K562 (cell line): ENCODE results near the gene SPINK4. TPM values are rescaled to one million over a fixed set of nuclear protein-coding genes. Genes with fewer than 3 reads are reported as not detected.

ENCODE experiments used
- ARHGAP35 ChIP-seq: fragments of 450-650 bp; IDR thresholded peaks from 2 replicates; pipeline ENCODE4 v1.6.1; 2018; ENCODE audit not compliant: partially characterized antibody
- CBFA2T3 ChIP-seq: fragments of 450-650 bp; IDR thresholded peaks from 2 replicates; pipeline ENCODE4 v1.6.1; 2017
- CREB3L1 ChIP-seq: fragments of 450-650 bp; IDR thresholded peaks from 2 replicates; pipeline ENCODE4 v1.6.1; 2014; ENCODE audit warnings: low read depth, mild to moderate bottlenecking, moderate library complexity, borderline replicate concordance
- E2F5 ChIP-seq: sonication (generic); formaldehyde crosslinking; IDR thresholded peaks from 2 replicates; pipeline ENCODE4 v1.8.0; 2022; ENCODE audit warnings: mild to moderate bottlenecking, missing genetic modification reagents
- HINFP ChIP-seq: fragments of 450-650 bp; conservative IDR thresholded peaks from 2 replicates; pipeline ENCODE4 v1.6.1; 2016; ENCODE audit warnings: missing genetic modification characterization, low read depth, mild to moderate bottlenecking, control low read depth, missing compliant biosample characterization
- HNRNPUL1 ChIP-seq: fragments of 200-400 bp; formaldehyde crosslinking; IDR thresholded peaks from 2 replicates; pipeline ENCODE4 v1.6.1; 2017; ENCODE audit warnings: low read length
- NCOA1 ChIP-seq: fragments of 450-650 bp; IDR thresholded peaks from 2 replicates; pipeline ENCODE4 v1.6.1; 2016; ENCODE audit warnings: low read depth
- PRDM10 ChIP-seq: fragments of 450-650 bp; IDR thresholded peaks from 2 replicates; pipeline ENCODE4 v1.6.1; 2018; ENCODE audit not compliant: partially characterized antibody
- RBM25 ChIP-seq: fragments of 200-400 bp; formaldehyde crosslinking; IDR thresholded peaks from 2 replicates; pipeline ENCODE4 v1.6.1; 2018; ENCODE audit warnings: low read length, low read depth, moderate library complexity; ENCODE audit not compliant: severe bottlenecking
- RERE ChIP-seq: sonication (generic); formaldehyde crosslinking; IDR thresholded peaks from 2 replicates; pipeline ENCODE4 v1.8.0; 2023; ENCODE audit warnings: missing genetic modification reagents, mild to moderate bottlenecking, borderline replicate concordance
- RUNX1 ChIP-seq: sonication (generic); IDR thresholded peaks from 2 replicates; pipeline ENCODE4 v1.6.1; 2016; ENCODE audit warnings: antibody characterized with exemption, low read depth
- XRCC5 ChIP-seq: fragments of 200-400 bp; formaldehyde crosslinking; IDR thresholded peaks from 2 replicates; pipeline ENCODE4 v1.6.1; 2017; ENCODE audit warnings: low read depth, mild to moderate bottlenecking, low read length
- ZNF766 ChIP-seq: fragments of 200-800 bp; sonication (Bioruptor generic); conservative IDR thresholded peaks from 2 replicates; pipeline ENCODE4 v1.6.1; 2016; ENCODE audit warnings: missing genetic modification characterization, missing compliant biosample characterization
- polyA plus RNA-seq, 8 experiments: library from polyadenylated mRNA; depleted of rRNA in 4 of 8; stranded (reverse) in 5 of 8; unstranded in 3 of 8; fragments of >200 nt; fragmentation: Nextera tagmentation in 2 of 8; fragmentation: Illumina TruSeq in 1 of 8; extraction: Ambion mirVana in 2 of 8; extraction: Trizol in 1 of 8; gene quantifications; 2 replicates each; pipeline versions ENCODE4 v1.2.1 to v1.2.3, GENCODE V29; 2011 to 2014; ENCODE audit warnings: inconsistent platforms in 1 of 8, missing spikeins in 1 of 8
- total RNA-seq, 7 experiments: library from RNA; depleted of rRNA in 6 of 7; stranded (reverse); fragments of >200 nt in 6 of 7; fragmentation: Illumina TruSeq in 2 of 7; extraction: Trizol in 2 of 7; gene quantifications; 2 replicates each; pipeline versions ENCODE4 v1.2.1 to v1.2.3, GENCODE V29; 2011 to 2021; ENCODE audit warnings: low replicate concordance in 1 of 7
- TF ChIP-seq, protein P1 (sequence below): fragments of 450-650 bp; IDR thresholded peaks from 2 replicates; pipeline ENCODE4 v1.6.1; 2016; ENCODE audit warnings: missing biosample characterization, missing genetic modification characterization

Gene SPINK4
- total and polyA plus RNA-seq, 9 of the 15 experiments (the other 6 are each of a cell fraction or from before 2014, with no cell fraction given) = 0.74 to 5.5 (median 2.1) TPM; not detected in 2

GRCh38 chr9:33239921-33240320 is at the start of gene SPINK4 (continued):
- no peak for TF ChIP-seq RERE (CRISPR knock-in tag)
- no peak for TF ChIP-seq XRCC5
- TF ChIP-seq CREB3L1 = no peak
- TF ChIP-seq, protein P1, sequence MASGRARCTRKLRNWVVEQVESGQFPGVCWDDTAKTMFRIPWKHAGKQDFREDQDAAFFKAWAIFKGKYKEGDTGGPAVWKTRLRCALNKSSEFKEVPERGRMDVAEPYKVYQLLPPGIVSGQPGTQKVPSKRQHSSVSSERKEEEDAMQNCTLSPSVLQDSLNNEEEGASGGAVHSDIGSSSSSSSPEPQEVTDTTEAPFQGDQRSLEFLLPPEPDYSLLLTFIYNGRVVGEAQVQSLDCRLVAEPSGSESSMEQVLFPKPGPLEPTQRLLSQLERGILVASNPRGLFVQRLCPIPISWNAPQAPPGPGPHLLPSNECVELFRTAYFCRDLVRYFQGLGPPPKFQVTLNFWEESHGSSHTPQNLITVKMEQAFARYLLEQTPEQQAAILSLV (tag) = no peak
- no peak for TF ChIP-seq HNRNPUL1
- peak; percentile 96 for TF ChIP-seq CBFA2T3
- TF ChIP-seq ARHGAP35 = no peak
- TF ChIP-seq E2F5 (CRISPR knock-in tag) = no peak
- TF ChIP-seq ZNF766 = peak; percentile 89; the same call in 1 of the 2 replicates
- TF ChIP-seq HINFP (tag) = no peak
- TF ChIP-seq NCOA1 = peak; percentile 89
- no peak for TF ChIP-seq PRDM10
- TF ChIP-seq RUNX1 = no peak
- no peak for TF ChIP-seq RBM25
